Vagina (tissue), 2 donors: Measurements from ENCODE around the gene POTEG.
"Not testable (repeated sequence)": the region's sequence is repeated elsewhere in the genome, so short reads cannot be mapped to it uniquely, and the experiment has no call there.

Experiments
- CTCF ChIP-seq, 3 experiments: fragments of 450-650 bp in 2 of 3; fragments of 200-600 bp in 1 of 3; sonication (generic) in 1 of 3; IDR thresholded peaks; one replicate each; pipeline ENCODE4 v1.5.1; 2017 to 2019; ENCODE audit warnings: antibody characterized with exemption in 3 of 3, mild to moderate bottlenecking in 2 of 3, moderate library complexity in 2 of 3
- POLR2A ChIP-seq, 2 donors: fragments of 450-650 bp; IDR thresholded peaks; one replicate each; pipeline ENCODE4 v1.6.1; 2017; ENCODE audit warnings: antibody characterized with exemption in 2 of 2, mild to moderate bottlenecking in 2 of 2, moderate library complexity in 2 of 2
- POLR2AphosphoS5 ChIP-seq, 2 donors: sonication (generic); formaldehyde crosslinking; IDR thresholded peaks; one replicate each; pipeline ENCODE4 v1.9.0; 2017; ENCODE audit warnings: antibody characterized with exemption in 2 of 2, mild to moderate bottlenecking in 2 of 2, low read depth in 1 of 2; ENCODE audit not compliant: insufficient read depth in 1 of 2

GRCh38 chr14:19445761-19446160, 11.6 kb upstream of the POTEG start:
- TF ChIP-seq CTCF (IDR thresholded peaks at IDR 0.05); POLR2AphosphoS5 (IDR thresholded peaks at IDR 0.05; ENCODE audit: insufficient read depth in 1 of 2, low read depth in 1 of 2); POLR2A (IDR thresholded peaks at IDR 0.05): not testable (repeated sequence)
